GM12872 (cell line): ENCODE data around the gene TMEM87B.

ENCODE experiments used
- TF ChIP-seq, protein P1 (sequence below): IDR thresholded peaks from 3 replicates; pipeline ENCODE4 v1.5.1; 2011; ENCODE audit warnings: low read depth, mild to moderate bottlenecking, low read length, moderate library complexity; ENCODE audit not compliant: insufficient read depth

Gene TMEM87B

DNA sequence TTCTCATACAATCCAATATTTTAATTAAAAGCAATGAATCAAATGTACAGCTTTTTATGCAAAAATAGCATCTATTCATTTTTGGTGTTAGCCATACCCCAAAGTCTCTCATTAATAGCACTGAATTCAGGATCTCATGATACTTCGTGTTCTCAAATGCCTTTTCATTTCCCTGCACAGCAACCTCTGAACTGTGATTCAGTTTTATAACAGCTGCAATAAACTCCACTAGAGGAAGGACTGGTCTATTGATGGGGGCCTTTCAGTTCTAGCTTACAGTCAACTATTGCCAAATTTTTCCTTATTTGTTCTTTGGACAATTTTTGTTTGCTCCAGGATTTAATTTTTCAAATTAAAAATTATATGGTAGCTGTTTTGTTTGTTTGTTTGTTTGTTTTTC lies 4.8 kb upstream of the TMEM87B start:
- TF ChIP-seq, protein P1, sequence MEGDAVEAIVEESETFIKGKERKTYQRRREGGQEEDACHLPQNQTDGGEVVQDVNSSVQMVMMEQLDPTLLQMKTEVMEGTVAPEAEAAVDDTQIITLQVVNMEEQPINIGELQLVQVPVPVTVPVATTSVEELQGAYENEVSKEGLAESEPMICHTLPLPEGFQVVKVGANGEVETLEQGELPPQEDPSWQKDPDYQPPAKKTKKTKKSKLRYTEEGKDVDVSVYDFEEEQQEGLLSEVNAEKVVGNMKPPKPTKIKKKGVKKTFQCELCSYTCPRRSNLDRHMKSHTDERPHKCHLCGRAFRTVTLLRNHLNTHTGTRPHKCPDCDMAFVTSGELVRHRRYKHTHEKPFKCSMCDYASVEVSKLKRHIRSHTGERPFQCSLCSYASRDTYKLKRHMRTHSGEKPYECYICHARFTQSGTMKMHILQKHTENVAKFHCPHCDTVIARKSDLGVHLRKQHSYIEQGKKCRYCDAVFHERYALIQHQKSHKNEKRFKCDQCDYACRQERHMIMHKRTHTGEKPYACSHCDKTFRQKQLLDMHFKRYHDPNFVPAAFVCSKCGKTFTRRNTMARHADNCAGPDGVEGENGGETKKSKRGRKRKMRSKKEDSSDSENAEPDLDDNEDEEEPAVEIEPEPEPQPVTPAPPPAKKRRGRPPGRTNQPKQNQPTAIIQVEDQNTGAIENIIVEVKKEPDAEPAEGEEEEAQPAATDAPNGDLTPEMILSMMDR: no peak

DNA sequence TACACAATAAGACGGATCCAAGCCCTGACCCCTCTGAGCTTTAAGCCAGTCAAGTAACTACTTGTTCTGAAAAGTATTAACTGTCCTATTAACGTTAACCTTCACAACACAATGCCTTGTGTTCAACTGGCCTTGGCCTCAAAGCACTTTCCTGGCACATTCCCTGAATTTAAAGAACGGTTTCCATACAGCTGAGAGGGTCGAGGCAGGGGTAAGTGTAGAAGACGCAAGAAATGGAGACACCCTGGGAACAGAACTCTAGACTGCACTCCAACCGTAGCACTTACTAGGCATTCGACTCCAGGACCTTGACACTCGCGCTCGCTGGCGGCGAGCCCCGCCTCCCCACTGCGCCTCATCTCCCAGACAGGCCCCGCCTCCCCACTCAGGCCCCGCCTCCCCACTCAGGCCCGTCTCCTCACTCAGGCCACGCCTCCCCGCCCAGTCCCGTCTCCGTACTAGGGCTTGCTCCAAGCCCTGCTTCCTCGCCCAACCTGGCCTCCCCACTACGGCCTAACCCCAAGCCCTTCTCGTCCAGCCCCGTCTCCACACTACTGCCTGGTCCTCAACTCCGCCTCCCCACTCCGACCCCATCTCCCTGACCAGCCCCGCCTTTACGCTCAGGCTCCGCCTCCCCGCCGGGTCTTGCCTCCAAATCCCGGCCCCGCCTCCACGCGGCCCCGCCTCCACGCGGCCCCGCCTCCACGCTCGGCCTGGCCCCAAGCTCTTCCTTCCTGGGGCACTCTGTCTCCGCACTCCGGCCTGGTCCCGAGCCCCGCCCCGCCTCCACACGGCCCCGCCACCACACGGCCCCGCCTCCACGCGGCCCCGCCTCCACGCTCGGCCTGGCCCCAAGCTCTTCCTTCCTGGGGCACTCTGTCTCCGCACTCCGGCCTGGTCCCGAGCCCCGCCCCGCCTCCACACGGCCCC lies 887 bp upstream of the TMEM87B start:
- TF ChIP-seq, protein P1: no peak

DNA sequence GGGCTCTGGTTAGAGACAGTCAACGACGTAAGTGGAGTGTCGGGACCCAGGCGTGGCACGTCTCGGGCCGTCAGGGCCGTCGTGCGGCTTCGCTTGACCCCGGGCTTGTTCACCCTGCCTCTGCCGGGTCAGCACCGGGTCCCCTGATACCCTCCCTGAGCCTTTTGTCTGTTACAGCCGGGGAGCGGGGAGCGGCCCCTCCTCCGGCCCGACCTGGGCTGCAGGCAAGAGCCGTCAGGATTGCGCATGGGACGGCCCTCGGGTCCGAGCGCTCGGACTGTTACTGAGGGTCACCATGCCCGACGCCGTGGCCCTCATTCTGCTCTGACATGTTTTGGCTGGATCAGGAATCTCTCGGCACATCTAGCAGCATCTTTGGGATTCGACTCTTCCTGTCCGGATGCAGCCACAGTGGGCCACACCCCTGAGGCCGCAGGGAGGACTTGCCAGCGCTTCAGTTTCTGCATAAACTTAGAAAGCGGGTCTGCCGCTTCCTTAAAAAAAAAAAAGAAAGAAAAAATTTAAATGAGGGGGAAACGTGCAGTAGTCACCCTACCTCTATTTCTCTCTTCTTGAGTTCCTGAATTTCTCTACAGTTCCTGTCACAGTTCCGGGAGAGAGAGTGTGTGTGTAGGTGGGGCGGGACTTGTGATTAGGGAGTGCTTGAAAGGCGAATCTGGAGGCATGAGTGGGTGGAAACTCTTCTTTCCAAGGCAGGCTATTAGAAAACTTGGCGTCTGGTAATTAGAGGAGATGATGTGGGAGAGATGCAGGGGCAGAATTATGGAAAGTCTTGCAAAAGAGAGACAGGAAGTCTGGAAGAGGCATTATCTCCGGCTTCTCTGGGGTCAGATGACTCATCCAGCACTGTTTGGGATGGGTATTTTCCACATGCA lies 909 bp downstream of the TMEM87B start:
- TF ChIP-seq, protein P1: no peak

DNA sequence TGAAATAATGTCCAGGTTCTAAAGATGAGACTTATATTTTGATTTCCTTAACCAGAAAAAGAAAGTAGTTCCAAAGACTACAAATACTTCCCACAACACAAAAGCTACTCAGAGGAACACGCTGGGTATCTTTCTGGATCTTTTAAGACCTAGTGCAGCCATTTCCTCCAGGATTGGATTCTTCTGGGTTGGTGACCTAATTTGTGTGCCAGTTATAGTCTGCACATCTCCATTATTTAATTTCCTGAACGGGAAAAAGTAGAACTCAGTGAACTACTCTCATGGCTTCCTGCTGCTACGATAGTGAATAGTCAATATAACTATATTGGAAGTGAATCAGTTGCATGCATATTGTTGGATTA lies 1.5 kb downstream of the TMEM87B start:
- TF ChIP-seq, protein P1: no peak

DNA sequence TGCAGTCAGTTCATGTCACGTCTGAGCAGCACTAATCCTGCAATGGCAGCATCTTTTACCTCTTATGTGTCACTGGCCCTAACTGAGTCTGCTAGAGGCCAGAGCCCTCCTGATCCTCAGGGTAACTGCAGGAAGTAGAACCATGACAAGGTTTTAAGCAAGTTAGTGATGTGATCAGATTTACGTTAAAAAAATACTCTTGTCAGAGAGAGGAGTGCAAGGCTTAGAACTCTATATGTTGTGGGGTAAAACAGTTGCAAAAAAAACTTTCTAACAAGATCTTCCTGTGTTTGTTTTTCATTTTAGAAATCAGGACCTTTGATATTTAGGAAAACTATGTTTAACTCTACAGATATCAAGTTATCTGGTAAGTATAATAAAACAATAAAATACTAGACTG lies 4.6 kb downstream of the TMEM87B start:
- TF ChIP-seq, protein P1: no peak

DNA sequence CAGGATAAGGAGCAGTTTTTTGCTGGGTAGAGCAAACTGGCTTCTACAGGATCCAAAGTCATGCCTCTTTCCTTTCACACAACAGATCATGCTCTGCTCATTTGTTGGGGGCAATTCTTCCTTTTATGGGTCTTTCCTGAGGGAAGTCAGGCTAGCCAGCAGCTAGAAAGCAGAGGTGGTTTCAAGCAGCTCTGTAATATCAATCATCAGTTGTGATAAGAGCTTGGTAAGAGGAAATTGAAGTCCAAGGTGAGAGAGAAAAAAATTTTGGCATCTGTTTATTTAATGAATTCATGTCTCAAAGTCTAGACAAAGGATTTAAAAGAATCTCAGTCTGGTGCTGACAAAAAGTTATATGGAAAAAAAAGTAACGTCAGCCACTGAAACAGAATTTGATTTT lies 6.2 kb downstream of the TMEM87B start:
- TF ChIP-seq, protein P1: no peak

DNA sequence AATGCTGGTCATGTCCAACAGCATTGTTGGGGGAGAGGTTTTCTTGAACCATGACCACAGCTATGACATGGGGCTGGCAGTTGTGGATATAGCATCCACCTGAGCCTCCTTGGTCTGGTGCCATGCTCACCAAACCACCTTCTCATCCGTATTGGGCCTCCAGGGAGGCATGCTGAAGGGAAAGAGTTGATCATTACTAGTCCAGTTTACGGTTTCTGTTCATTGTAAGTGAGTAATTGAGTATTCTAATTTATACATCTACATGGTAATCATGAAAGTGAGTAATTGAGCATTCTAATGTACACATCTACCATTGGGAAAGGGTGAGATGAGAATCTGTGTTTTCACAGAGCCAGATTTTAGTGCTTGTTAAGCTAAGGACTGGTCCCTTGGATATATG lies 6.8 kb downstream of the TMEM87B start:
- TF ChIP-seq, protein P1: no peak
